ENCODE measurements around the gene SLC6A4. TPM values are rescaled to one million over a fixed set of nuclear protein-coding genes. Genes with fewer than 3 reads are reported as not detected.

SLC6A4 gene
- total RNA-seq, 1 donor from 2014 or later: 1.1 TPM

DNA sequence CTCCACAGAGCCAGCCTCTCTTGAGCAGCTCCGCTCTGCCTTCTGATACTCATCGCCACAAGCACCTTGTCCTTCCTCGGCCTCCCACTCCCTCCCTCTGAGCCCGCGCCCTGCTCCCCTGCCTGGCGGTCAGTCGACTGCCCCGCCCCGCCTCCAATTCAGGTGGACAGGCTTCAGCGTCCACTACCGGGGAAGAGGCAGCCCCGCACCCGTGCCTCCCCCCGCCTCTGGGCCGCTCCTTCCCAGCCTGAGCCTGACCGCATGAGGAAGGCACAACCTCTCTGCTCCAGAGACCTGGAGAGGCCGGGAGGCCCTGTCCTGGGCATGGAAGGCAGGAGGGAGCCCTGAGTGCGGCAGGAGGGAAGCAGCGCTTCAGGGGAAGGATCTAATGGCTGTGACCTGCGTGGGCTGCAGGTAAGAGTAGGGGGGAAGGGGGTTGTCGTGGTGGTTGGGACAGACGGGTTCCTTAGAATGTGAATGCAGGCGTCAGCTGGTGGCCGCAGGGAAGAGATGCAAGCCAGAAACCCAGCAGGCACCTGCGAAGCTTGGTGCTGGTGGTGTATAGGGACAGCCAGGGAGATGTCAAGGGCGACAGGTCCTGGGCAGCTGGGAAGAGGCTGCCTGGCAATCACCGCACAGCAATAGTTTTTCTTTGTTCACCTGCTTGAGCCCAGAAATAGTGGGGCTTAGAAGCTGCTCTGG is 3.0 kb upstream of the SLC6A4 start:
- Mint-ChIP-seq H3K4me1 (peaks cover 23% of the 10 kb centered on the region), H3K27ac (no peak overlapping the region), H3K27me3 (ENCODE audit: low read depth) (peaks cover 61% of the 10 kb centered on the region), H3K4me3 (no peak overlapping the region), H3K36me3 (no peaks in the 10 kb centered on the region), H3K9me3 (peaks cover 6% of the 10 kb centered on the region)
- no peak for TF ChIP-seq CTCF (IDR thresholded peaks at IDR 0.05; ENCODE audit: unreplicated experiment)
- DNase-seq (ENCODE audit: low spot score in 2 of 2, unreplicated experiment in 2 of 2): no peak

DNA sequence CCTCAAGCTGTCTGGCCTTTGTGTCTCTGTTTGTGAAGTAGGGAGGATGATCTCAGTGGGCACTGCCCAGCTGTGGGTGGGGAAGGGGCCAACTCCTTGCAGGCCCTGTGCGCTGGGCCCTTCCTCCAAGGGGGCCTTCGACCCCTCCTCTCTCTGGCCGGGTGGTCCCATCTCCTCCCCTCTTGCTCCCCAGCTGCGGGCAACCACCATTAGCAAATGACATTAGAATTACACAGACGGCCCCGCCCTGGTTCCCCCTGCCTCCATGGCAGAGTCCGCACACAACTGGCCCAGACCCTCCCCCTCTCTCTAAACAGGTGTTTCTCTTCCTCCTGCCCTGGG is 2.5 kb upstream of the SLC6A4 start:
- no peak overlapping the region for H3K27ac Mint-ChIP-seq
- peaks cover 23% of the 10 kb centered on the region for H3K4me1 Mint-ChIP-seq
- no peak for DNase-seq (ENCODE audit: low spot score in 2 of 2, unreplicated experiment in 2 of 2)
- no peak overlapping the region for H3K4me3 Mint-ChIP-seq
- H3K9me3 Mint-ChIP-seq: peaks cover 6% of the 10 kb centered on the region
- TF ChIP-seq CTCF (IDR thresholded peaks at IDR 0.05; ENCODE audit: unreplicated experiment): no peak
- H3K36me3 Mint-ChIP-seq: no peaks in the 10 kb centered on the region
- H3K27me3 Mint-ChIP-seq (ENCODE audit: low read depth): peaks cover 67% of the 10 kb centered on the region

- peaks cover 23% of the 10 kb centered on the region for H3K4me1 Mint-ChIP-seq
- H3K36me3 Mint-ChIP-seq: no peaks in the 10 kb centered on the region
Observed at GRCh38 chr17:30237296-30238002, 2.0 kb upstream of the SLC6A4 start.

GRCh38 chr17:30236766-30237165 is 1.3 kb upstream of the SLC6A4 start:
- no peak overlapping the region for H3K27ac Mint-ChIP-seq
- H3K4me1 Mint-ChIP-seq: peaks cover 23% of the 10 kb centered on the region
- H3K4me3 Mint-ChIP-seq: peak overlapping the region; percentile 29
- peaks cover 6% of the 10 kb centered on the region for H3K9me3 Mint-ChIP-seq
- no peak for TF ChIP-seq CTCF (IDR thresholded peaks at IDR 0.05; ENCODE audit: unreplicated experiment)
- H3K27me3 Mint-ChIP-seq (ENCODE audit: low read depth): peaks cover 79% of the 10 kb centered on the region
- peak in 1 of 2 experiments; percentile 55 for DNase-seq (ENCODE audit: low spot score in 2 of 2, unreplicated experiment in 2 of 2)
- H3K36me3 Mint-ChIP-seq: no peaks in the 10 kb centered on the region

More at GRCh38 chr17:30237296-30238002, 2.0 kb upstream of the SLC6A4 start:
- no peak for DNase-seq (ENCODE audit: low spot score in 2 of 2, unreplicated experiment in 2 of 2)
- Mint-ChIP-seq H3K27me3 (ENCODE audit: low read depth) (peaks cover 72% of the 10 kb centered on the region), H3K4me3 (no peak overlapping the region), H3K9me3 (peaks cover 6% of the 10 kb centered on the region), H3K27ac (no peak overlapping the region)
- no peak for TF ChIP-seq CTCF (IDR thresholded peaks at IDR 0.05; ENCODE audit: unreplicated experiment)

DNA sequence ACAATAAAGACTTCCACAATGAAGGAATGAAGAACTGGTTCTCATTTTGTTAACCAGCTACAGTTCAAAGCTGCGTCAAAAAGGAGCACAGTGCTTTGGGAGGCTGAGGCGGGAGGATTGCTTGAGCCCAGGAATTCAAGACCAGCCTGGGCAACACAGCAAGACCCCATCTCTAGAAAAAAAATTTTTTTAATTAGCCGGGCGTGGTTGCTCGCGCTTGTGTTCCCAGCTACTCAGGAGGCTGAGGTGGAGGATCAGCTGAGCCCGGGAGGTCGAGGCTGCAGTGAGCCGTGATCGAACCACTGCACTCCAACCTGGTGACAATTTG is 764 bp upstream of the SLC6A4 start:
- Mint-ChIP-seq H3K4me3 (peak overlapping the region; percentile 63), H3K27ac (no peak overlapping the region), H3K27me3 (ENCODE audit: low read depth) (peaks cover 82% of the 10 kb centered on the region), H3K9me3 (peaks cover 6% of the 10 kb centered on the region), H3K36me3 (no peaks in the 10 kb centered on the region), H3K4me1 (peaks cover 23% of the 10 kb centered on the region)
- TF ChIP-seq CTCF (IDR thresholded peaks at IDR 0.05; ENCODE audit: unreplicated experiment): no peak
- no peak for DNase-seq (ENCODE audit: low spot score in 2 of 2, unreplicated experiment in 2 of 2)

Data from mesothelial cell of epicardium (in vitro differentiated cells).